ENCODE measurements around the gene YDJC. TPM values are rescaled to one million over a fixed set of nuclear protein-coding genes. Genes with fewer than 3 reads are reported as not detected.

YDJC gene
- total and polyA plus RNA-seq, 2 of the 8 experiments (the other 6 are each of a cell fraction or from before 2014, with no cell fraction given) = 36.7 to 45.2 TPM

DNA sequence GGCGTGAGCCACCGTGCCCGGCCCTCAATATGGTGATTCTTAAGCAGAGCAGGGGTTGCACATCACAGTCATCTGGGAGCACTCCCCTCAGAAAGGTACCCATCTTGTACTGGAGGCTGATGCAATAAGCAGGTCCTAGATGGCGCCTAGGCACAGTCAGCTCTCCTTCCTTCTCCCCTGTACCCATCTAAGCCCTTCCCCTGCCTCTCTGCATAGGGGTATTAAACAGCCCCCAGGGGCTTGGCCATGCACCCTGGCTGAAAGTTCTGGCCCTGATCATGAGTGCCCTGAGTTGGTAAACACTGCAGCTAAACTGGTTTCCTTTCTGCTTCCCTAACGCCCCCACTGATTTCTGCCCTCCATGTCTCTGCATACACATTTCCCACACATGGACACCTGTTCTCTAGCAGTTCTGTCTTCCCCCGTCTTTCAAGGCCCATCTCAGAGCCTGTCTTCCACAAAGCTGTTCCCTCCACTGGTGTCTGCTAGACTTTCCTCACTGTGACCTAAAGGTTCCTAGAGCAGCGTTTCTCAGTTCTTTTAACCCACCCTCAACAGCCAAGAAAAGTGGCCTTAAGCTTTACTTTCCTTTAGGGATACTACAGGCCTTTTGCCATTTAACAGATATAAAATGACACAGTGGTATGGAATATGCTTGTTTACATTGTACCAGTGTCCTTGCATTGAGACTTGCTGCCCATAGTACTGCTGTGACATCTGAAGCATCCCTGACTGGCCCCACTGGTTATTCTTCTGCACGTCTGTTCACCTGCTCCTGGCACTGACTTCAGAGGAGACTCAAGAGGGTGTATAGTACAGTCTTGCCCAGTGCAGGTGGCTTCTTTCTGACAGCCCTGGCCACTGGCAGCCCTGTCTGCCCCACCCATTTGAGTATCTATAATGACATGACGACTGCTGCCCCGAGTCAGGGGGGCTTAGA, 46.8 kb downstream of the YDJC start (continued):
- TF ChIP-seq, protein P1, sequence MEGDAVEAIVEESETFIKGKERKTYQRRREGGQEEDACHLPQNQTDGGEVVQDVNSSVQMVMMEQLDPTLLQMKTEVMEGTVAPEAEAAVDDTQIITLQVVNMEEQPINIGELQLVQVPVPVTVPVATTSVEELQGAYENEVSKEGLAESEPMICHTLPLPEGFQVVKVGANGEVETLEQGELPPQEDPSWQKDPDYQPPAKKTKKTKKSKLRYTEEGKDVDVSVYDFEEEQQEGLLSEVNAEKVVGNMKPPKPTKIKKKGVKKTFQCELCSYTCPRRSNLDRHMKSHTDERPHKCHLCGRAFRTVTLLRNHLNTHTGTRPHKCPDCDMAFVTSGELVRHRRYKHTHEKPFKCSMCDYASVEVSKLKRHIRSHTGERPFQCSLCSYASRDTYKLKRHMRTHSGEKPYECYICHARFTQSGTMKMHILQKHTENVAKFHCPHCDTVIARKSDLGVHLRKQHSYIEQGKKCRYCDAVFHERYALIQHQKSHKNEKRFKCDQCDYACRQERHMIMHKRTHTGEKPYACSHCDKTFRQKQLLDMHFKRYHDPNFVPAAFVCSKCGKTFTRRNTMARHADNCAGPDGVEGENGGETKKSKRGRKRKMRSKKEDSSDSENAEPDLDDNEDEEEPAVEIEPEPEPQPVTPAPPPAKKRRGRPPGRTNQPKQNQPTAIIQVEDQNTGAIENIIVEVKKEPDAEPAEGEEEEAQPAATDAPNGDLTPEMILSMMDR (IDR thresholded peaks at IDR 0.05; ENCODE audit: control extremely low read depth in 1 of 3, insufficient read depth in 1 of 3, low read depth in 1 of 3, low read length in 3 of 3) = no peak
- TF ChIP-seq ASH2L (IDR thresholded peaks at IDR 0.05; ENCODE audit: low read length) = no peak
- TF ChIP-seq, protein P2, sequence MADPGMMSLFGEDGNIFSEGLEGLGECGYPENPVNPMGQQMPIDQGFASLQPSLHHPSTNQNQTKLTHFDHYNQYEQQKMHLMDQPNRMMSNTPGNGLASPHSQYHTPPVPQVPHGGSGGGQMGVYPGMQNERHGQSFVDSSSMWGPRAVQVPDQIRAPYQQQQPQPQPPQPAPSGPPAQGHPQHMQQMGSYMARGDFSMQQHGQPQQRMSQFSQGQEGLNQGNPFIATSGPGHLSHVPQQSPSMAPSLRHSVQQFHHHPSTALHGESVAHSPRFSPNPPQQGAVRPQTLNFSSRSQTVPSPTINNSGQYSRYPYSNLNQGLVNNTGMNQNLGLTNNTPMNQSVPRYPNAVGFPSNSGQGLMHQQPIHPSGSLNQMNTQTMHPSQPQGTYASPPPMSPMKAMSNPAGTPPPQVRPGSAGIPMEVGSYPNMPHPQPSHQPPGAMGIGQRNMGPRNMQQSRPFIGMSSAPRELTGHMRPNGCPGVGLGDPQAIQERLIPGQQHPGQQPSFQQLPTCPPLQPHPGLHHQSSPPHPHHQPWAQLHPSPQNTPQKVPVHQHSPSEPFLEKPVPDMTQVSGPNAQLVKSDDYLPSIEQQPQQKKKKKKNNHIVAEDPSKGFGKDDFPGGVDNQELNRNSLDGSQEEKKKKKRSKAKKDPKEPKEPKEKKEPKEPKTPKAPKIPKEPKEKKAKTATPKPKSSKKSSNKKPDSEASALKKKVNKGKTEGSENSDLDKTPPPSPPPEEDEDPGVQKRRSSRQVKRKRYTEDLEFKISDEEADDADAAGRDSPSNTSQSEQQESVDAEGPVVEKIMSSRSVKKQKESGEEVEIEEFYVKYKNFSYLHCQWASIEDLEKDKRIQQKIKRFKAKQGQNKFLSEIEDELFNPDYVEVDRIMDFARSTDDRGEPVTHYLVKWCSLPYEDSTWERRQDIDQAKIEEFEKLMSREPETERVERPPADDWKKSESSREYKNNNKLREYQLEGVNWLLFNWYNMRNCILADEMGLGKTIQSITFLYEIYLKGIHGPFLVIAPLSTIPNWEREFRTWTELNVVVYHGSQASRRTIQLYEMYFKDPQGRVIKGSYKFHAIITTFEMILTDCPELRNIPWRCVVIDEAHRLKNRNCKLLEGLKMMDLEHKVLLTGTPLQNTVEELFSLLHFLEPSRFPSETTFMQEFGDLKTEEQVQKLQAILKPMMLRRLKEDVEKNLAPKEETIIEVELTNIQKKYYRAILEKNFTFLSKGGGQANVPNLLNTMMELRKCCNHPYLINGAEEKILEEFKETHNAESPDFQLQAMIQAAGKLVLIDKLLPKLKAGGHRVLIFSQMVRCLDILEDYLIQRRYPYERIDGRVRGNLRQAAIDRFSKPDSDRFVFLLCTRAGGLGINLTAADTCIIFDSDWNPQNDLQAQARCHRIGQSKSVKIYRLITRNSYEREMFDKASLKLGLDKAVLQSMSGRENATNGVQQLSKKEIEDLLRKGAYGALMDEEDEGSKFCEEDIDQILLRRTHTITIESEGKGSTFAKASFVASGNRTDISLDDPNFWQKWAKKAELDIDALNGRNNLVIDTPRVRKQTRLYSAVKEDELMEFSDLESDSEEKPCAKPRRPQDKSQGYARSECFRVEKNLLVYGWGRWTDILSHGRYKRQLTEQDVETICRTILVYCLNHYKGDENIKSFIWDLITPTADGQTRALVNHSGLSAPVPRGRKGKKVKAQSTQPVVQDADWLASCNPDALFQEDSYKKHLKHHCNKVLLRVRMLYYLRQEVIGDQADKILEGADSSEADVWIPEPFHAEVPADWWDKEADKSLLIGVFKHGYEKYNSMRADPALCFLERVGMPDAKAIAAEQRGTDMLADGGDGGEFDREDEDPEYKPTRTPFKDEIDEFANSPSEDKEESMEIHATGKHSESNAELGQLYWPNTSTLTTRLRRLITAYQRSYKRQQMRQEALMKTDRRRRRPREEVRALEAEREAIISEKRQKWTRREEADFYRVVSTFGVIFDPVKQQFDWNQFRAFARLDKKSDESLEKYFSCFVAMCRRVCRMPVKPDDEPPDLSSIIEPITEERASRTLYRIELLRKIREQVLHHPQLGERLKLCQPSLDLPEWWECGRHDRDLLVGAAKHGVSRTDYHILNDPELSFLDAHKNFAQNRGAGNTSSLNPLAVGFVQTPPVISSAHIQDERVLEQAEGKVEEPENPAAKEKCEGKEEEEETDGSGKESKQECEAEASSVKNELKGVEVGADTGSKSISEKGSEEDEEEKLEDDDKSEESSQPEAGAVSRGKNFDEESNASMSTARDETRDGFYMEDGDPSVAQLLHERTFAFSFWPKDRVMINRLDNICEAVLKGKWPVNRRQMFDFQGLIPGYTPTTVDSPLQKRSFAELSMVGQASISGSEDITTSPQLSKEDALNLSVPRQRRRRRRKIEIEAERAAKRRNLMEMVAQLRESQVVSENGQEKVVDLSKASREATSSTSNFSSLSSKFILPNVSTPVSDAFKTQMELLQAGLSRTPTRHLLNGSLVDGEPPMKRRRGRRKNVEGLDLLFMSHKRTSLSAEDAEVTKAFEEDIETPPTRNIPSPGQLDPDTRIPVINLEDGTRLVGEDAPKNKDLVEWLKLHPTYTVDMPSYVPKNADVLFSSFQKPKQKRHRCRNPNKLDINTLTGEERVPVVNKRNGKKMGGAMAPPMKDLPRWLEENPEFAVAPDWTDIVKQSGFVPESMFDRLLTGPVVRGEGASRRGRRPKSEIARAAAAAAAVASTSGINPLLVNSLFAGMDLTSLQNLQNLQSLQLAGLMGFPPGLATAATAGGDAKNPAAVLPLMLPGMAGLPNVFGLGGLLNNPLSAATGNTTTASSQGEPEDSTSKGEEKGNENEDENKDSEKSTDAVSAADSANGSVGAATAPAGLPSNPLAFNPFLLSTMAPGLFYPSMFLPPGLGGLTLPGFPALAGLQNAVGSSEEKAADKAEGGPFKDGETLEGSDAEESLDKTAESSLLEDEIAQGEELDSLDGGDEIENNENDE (IDR thresholded peaks at IDR 0.05; ENCODE audit: insufficient replicate concordance, low read length) = no peak
- TF ChIP-seq SIRT6 (IDR thresholded peaks at IDR 0.05; ENCODE audit: low read length) = no peak
- TF ChIP-seq SUZ12 (IDR thresholded peaks at IDR 0.05; ENCODE audit: low read length) = no peak
- TF ChIP-seq EGR1 (IDR thresholded peaks at IDR 0.05; ENCODE audit: borderline replicate concordance, low read depth, low read length) = no peak
- TF ChIP-seq RXRA (IDR thresholded peaks at IDR 0.05; ENCODE audit: insufficient read depth, low read depth, low read length) = no peak

Measured in H1 (cell line).